ENCODE measurements around the gene ZNF219.

DNA sequence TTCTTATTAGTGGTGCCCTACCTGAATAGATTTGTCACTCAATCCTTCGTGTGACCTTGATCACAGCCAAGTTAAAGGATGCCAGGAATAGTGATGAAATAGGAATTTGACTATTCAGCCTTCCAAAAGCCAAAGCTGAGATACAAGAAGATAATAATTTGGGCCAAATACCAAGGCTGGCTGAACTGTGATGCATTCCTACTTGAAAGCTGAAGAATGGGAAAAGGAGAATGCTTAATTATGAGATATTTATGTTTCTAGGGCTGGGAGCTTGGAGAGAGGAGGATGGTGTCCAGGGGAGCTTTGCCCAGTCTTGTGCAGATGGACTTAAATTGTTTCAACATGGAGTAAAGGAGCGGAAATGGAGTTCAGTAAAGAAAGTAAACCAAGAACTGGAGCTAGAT is 51.1 kb downstream of the ZNF219 start:
- TF ChIP-seq, protein P1, sequence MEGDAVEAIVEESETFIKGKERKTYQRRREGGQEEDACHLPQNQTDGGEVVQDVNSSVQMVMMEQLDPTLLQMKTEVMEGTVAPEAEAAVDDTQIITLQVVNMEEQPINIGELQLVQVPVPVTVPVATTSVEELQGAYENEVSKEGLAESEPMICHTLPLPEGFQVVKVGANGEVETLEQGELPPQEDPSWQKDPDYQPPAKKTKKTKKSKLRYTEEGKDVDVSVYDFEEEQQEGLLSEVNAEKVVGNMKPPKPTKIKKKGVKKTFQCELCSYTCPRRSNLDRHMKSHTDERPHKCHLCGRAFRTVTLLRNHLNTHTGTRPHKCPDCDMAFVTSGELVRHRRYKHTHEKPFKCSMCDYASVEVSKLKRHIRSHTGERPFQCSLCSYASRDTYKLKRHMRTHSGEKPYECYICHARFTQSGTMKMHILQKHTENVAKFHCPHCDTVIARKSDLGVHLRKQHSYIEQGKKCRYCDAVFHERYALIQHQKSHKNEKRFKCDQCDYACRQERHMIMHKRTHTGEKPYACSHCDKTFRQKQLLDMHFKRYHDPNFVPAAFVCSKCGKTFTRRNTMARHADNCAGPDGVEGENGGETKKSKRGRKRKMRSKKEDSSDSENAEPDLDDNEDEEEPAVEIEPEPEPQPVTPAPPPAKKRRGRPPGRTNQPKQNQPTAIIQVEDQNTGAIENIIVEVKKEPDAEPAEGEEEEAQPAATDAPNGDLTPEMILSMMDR (conservative IDR thresholded peaks at IDR 0.05; ENCODE audit: low read length), result no peak
- no peak for TF ChIP-seq EZH2phosphoT487 (IDR thresholded peaks at IDR 0.05; ENCODE audit: borderline replicate concordance, low read depth, low read length)
